ENCODE measurements around the gene PLD4. TPM values are rescaled to one million over a fixed set of nuclear protein-coding genes. Genes with fewer than 3 reads are reported as not detected.

PLD4 gene
- total and polyA plus RNA-seq, 3 donors from 2014 or later: 1.1 to 1.7 (median 1.2) TPM

DNA sequence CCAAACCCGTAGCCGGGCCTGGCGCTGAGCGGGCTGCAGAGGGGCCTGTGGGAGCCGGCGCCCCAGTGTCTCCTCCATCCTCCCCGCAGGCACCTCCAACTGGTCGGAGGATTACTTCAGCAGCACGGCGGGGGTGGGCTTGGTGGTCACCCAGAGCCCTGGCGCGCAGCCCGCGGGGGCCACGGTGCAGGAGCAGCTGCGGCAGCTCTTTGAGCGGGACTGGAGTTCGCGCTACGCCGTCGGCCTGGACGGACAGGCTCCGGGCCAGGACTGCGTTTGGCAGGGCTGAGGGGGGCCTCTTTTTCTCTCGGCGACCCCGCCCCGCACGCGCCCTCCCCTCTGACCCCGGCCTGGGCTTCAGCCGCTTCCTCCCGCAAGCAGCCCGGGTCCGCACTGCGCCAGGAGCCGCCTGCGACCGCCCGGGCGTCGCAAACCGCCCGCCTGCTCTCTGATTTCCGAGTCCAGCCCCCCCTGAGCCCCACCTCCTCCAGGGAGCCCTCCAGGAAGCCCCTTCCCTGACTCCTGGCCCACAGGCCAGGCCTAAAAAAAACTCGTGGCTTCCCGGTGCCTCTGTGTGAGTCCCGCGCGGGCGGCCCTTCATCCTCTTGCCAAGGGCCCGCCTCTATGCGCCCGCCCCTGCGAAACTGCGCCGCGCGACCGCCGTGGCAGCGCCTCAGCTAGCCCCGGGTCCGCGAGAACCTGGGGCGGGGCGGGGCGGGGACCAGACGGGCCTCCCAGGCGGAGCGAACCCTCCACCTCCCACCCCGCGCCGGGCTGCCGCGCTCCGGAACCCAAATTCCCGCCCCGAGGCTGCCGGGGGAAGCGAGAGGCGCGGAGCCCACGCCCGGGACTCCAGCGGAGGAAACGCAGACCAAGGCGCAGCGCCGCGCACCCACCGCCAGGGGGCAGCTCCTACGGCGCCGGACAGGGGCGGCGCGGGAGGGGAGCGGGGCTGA is 8.3 kb downstream of the PLD4 start:
- H3K4me1 ChIP-seq: peaks cover 6% of the 10 kb centered on the region
- H3K27ac ChIP-seq: peak overlapping the region in 1 of 2 donors; percentile 45
- TF ChIP-seq POLR2A (IDR thresholded peaks at IDR 0.05) (no peak), CTCF (IDR thresholded peaks at IDR 0.05) (peak; percentile 51 to 87 (median 81))
- H3K4me3 ChIP-seq: peak overlapping the region; percentile 63 to 68
- H3K36me3 ChIP-seq (ENCODE audit: low read depth, missing control alignments): no peaks in the 10 kb centered on the region
- intact Hi-C loops (cut with DNase I; ENCODE audit: low total_unique reads): no loop called here
- peak; percentile 80 for DNase-seq
- no peaks in the 10 kb centered on the region for H3K27me3 ChIP-seq
- H3K9me3 ChIP-seq: no peaks in the 10 kb centered on the region
- 6 to 7% methylated on average over 28 to 52 of the region's 100 CpGs for WGBS, 2 donors

GRCh38 chr14:104933746-104934733 is 9.4 kb downstream of the PLD4 start:
- Histone ChIP-seq H3K36me3 (ENCODE audit: low read depth, missing control alignments) (no peaks in the 10 kb centered on the region), H3K9me3 (no peaks in the 10 kb centered on the region), H3K27me3 (no peaks in the 10 kb centered on the region), H3K4me1 (peaks cover 6% of the 10 kb centered on the region), H3K4me3 (peak overlapping the region; percentile 63 to 68), H3K27ac (no peak overlapping the region)
- intact Hi-C loops (cut with DNase I; ENCODE audit: low total_unique reads): no loop called here
- no peak for DNase-seq
- WGBS, 2 donors: 16 to 58% methylated on average over 7 to 26 of the region's 42 CpGs
- no peak for TF ChIP-seq CTCF (IDR thresholded peaks at IDR 0.05)
- no peak for TF ChIP-seq POLR2A (IDR thresholded peaks at IDR 0.05)

- TF ChIP-seq POLR2A (IDR thresholded peaks at IDR 0.05) (no peak), CTCF (IDR thresholded peaks at IDR 0.05) (no peak)
- no peaks in the 10 kb centered on the region for H3K36me3 ChIP-seq (ENCODE audit: low read depth, missing control alignments)
- no peaks in the 10 kb centered on the region for H3K9me3 ChIP-seq
- intact Hi-C loops (cut with DNase I; ENCODE audit: low total_unique reads): no loop called here
- H3K27me3 ChIP-seq: no peaks in the 10 kb centered on the region
- DNase-seq: no peak
- no peak overlapping the region for H3K27ac ChIP-seq
- H3K4me1 ChIP-seq: peaks cover 6% of the 10 kb centered on the region
- H3K4me3 ChIP-seq: no peak overlapping the region
- 67 to 77% methylated on average over 3 of the region's 3 CpGs for WGBS, 2 donors
These were observed 10.5 kb downstream of the PLD4 start for GRCh38 chr14:104935026-104935650.

- Histone ChIP-seq H3K4me3 (no peak overlapping the region), H3K4me1 (peaks cover 6% of the 10 kb centered on the region), H3K36me3 (ENCODE audit: low read depth, missing control alignments) (no peaks in the 10 kb centered on the region), H3K27me3 (no peaks in the 10 kb centered on the region), H3K27ac (no peak overlapping the region), H3K9me3 (no peaks in the 10 kb centered on the region)
- intact Hi-C loops (cut with DNase I; ENCODE audit: low total_unique reads): no loop called here
- no peak for DNase-seq
- WGBS, 2 donors: 50 to 73% methylated on average over 2 of the region's 2 CpGs
- TF ChIP-seq CTCF (IDR thresholded peaks at IDR 0.05) (no peak), POLR2A (IDR thresholded peaks at IDR 0.05) (no peak)
These were observed 11.3 kb downstream of the PLD4 start for GRCh38 chr14:104935955-104936354.
